ENCODE results near the gene RERG.

DNA sequence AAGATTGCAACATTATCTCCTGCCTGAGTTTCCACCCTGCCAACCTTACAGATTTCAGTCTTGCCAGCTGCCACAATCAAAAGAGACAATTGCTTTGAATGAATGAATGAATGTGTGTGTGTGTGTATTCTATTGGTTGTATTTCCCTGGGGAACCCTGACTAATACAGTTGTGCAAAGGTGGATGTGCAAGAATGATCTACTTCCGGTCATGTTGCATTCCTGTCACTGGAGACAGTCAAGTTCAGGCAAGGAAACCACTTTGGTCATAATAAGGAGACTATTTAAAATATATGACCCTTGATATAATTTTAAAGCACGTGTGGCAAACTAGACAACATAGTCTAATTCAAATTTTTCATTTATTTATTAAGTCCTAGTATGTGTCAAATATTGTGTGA lies 13.1 kb downstream of the RERG start:
- TF ChIP-seq, protein P1, sequence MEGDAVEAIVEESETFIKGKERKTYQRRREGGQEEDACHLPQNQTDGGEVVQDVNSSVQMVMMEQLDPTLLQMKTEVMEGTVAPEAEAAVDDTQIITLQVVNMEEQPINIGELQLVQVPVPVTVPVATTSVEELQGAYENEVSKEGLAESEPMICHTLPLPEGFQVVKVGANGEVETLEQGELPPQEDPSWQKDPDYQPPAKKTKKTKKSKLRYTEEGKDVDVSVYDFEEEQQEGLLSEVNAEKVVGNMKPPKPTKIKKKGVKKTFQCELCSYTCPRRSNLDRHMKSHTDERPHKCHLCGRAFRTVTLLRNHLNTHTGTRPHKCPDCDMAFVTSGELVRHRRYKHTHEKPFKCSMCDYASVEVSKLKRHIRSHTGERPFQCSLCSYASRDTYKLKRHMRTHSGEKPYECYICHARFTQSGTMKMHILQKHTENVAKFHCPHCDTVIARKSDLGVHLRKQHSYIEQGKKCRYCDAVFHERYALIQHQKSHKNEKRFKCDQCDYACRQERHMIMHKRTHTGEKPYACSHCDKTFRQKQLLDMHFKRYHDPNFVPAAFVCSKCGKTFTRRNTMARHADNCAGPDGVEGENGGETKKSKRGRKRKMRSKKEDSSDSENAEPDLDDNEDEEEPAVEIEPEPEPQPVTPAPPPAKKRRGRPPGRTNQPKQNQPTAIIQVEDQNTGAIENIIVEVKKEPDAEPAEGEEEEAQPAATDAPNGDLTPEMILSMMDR (conservative IDR thresholded peaks at IDR 0.05; ENCODE audit: low read length) = no peak
- no peak for TF ChIP-seq EZH2phosphoT487 (IDR thresholded peaks at IDR 0.05; ENCODE audit: borderline replicate concordance, low read depth, low read length)

Data from OCI-LY7 (cell line).